Endodermal cell (in vitro differentiated cells): Measurements from ENCODE around the gene LHPP. TPM values are rescaled to one million over a fixed set of nuclear protein-coding genes. Genes with fewer than 3 reads are reported as not detected.
A peak's percentile ranks its signal among the peaks of the same experiment; 100 is the strongest.

Experiments
- DNase-seq: peaks from one replicate; pipeline ENCODE4 v3.0.0-alpha.2; 2017
- H3K27ac ChIP-seq: 2 replicates; pipeline ENCODE4 v1.5.1; 2013; ENCODE audit warnings: mild to moderate bottlenecking, low read depth, low read length, moderate library complexity
- H3K27me3 ChIP-seq: 2 replicates; pipeline ENCODE4 v1.6.1; 2013; ENCODE audit warnings: mild to moderate bottlenecking, low read length, moderate library complexity; ENCODE audit not compliant: insufficient read depth, control insufficient read depth, poor library complexity, severe bottlenecking
- H3K36me3 ChIP-seq: 2 replicates; pipeline ENCODE4 v1.7.0; 2013; ENCODE audit warnings: mild to moderate bottlenecking, low read length, moderate library complexity; ENCODE audit not compliant: control insufficient read depth, insufficient read depth
- H3K4me1 ChIP-seq: one replicate; pipeline ENCODE4 v1.7.0; 2013; ENCODE audit warnings: low read length; ENCODE audit not compliant: control insufficient read depth, insufficient read depth
- H3K4me3 ChIP-seq: 2 replicates; pipeline ENCODE4 v1.5.1; 2013; ENCODE audit warnings: mild to moderate bottlenecking, low read length, moderate library complexity
- H3K9ac ChIP-seq: 2 replicates; pipeline ENCODE4 v1.6.1; 2013; ENCODE audit warnings: mild to moderate bottlenecking, low read length, moderate library complexity; ENCODE audit not compliant: poor library complexity, severe bottlenecking; ENCODE audit errors: extremely low read depth
- H3K9me3 ChIP-seq: 2 replicates; pipeline ENCODE4 v1.6.1; 2013; ENCODE audit warnings: mild to moderate bottlenecking, low read length, moderate library complexity; ENCODE audit not compliant: control insufficient read depth
- H3K27ac Mint-ChIP-seq: 2 replicates; pipeline ENCODE4 v1.8.0; 2020; ENCODE audit warnings: mixed read lengths
- H3K27me3 Mint-ChIP-seq: 2 replicates; pipeline ENCODE4 v1.8.0; 2021; ENCODE audit warnings: mild to moderate bottlenecking, mixed read lengths; ENCODE audit not compliant: insufficient read depth
- H3K36me3 Mint-ChIP-seq: 2 replicates; pipeline ENCODE4 v1.8.0; 2020; ENCODE audit warnings: low read depth, mixed read lengths
- H3K4me1 Mint-ChIP-seq: 2 replicates; pipeline ENCODE4 v1.8.0; 2020; ENCODE audit warnings: mixed read lengths
- H3K4me3 Mint-ChIP-seq: 2 replicates; pipeline ENCODE4 v1.8.0; 2020; ENCODE audit warnings: mild to moderate bottlenecking, moderate library complexity, mixed read lengths
- H3K9me3 Mint-ChIP-seq: 2 replicates; pipeline ENCODE4 v1.8.0; 2020; ENCODE audit warnings: mild to moderate bottlenecking, mixed read lengths
- WGBS, 2 experiments: methylation state at CpG; one replicate each; pipeline versions ENCODE4 v1.1.5 to v1.1.7; 2013; ENCODE audit warnings: missing lambda C conversion rate in 2 of 2, mixed read lengths in 1 of 2; ENCODE audit not compliant: insufficient coverage in 1 of 2, insufficient read length in 1 of 2; 5-methylcytosine and 5-hydroxymethylcytosine counted together
- total RNA-seq, 2 donors: library from RNA; stranded (reverse); fragmentation: NEBNext Ultra II Directional in 1 of 2; extraction: Animal tissue kit (Norgen Biotek cat#: 25700) in 1 of 2; gene quantifications; 2 replicates in 1 of 2; 3 replicates in 1 of 2; pipeline ENCODE4 v1.2.1, GENCODE V29; 2021
- TF ChIP-seq, protein P1 (sequence below): fragments of 200-600 bp; sonication (generic); conservative IDR thresholded peaks from 2 replicates; pipeline ENCODE4 v1.5.0; 2021; ENCODE audit warnings: antibody characterized with exemption, mild to moderate bottlenecking

LHPP gene
- total RNA-seq, 2 donors from 2014 or later: 23.3 to 24.8 TPM

DNA sequence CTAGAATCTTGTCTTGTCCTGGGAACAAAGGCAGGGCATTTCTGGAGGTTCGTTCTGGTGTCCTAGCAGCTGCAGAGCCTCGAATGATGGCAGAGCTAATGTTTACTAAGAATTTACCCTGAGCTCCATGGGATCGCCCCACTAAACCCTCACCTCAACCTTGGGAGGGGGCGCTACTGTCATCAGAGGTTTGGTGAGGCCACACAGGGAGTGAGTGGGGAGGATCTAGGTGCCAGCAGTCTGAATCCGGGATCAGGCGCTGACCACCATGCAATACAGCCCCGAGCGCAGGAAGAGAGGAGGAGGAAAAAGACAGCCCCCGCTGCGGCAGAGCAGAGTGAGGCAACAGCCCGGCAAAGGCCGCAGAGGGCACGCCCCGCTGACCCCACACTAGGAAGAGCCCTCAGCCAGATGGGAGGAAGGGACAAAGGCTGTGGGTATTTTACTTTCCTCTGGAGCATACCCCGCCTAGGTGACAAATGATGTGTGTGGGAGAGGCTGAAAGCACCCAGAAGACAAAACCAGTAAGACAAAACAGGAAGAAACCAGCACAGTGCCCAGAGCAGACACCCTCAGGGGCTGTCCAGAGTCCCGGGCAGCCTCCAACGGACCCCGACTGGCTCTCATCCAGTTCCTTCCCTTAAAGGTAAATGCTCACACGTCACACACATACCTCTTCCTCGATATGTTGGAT, 179.1 kb downstream of the LHPP start:
- Histone ChIP-seq H3K9ac (no peak overlapping the region), H3K4me3 (no peak overlapping the region), H3K27me3 (no peaks in the 10 kb centered on the region), H3K9me3 (no peaks in the 10 kb centered on the region), H3K4me1 (peaks cover 4% of the 10 kb centered on the region), H3K36me3 (no peaks in the 10 kb centered on the region), H3K27ac (peak overlapping the region; percentile 44)
- 81 to 92% methylated on average over 16 to 20 of the region's 20 CpGs for WGBS, 2 experiments
- Mint-ChIP-seq H3K4me1 (peaks cover 21% of the 10 kb centered on the region), H3K4me3 (no peak overlapping the region), H3K27me3 (no peaks in the 10 kb centered on the region), H3K27ac (peak overlapping the region; percentile 68), H3K36me3 (no peaks in the 10 kb centered on the region), H3K9me3 (no peaks in the 10 kb centered on the region)
- TF ChIP-seq, protein P1, sequence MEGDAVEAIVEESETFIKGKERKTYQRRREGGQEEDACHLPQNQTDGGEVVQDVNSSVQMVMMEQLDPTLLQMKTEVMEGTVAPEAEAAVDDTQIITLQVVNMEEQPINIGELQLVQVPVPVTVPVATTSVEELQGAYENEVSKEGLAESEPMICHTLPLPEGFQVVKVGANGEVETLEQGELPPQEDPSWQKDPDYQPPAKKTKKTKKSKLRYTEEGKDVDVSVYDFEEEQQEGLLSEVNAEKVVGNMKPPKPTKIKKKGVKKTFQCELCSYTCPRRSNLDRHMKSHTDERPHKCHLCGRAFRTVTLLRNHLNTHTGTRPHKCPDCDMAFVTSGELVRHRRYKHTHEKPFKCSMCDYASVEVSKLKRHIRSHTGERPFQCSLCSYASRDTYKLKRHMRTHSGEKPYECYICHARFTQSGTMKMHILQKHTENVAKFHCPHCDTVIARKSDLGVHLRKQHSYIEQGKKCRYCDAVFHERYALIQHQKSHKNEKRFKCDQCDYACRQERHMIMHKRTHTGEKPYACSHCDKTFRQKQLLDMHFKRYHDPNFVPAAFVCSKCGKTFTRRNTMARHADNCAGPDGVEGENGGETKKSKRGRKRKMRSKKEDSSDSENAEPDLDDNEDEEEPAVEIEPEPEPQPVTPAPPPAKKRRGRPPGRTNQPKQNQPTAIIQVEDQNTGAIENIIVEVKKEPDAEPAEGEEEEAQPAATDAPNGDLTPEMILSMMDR: no peak
- no peak for DNase-seq

DNA sequence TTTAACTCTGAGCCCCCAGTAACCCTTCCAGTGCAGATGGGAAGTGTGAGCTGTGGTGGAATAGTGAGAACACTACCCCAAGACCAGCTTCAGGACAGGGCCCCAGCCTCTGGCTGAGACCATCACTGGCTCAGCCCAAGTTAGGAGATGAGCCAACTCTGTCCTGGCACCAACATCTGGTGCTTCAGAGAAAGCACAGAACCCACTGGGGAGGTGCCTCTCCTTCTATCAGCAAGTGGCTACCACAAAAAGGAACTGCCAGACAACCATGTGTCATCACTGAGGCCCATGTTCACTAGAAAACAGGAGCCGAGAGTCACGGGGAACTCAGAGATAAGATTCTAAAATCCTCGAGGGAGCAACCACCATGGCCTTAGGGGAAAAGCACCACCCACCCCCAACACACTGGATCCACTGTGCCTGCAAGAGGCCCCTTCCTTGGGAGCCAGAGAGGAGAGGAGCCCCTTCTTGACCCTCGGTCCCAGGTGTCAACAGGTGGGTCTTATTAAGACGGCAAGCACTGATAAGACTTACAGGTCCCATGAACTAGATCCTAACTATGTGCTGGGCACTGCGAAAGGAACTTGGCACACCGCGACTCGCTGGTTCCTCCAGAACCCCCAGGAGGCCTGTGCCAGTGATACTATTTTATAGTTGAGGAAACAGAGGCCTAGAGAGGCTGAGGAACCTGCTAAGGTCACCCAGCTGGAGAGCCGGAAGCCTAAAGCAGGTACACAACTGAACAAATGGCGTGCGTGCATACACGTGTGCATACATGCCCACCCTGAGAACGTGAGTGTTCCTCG, 179.9 kb downstream of the LHPP start:
- Mint-ChIP-seq H3K36me3 (no peaks in the 10 kb centered on the region), H3K27ac (peak overlapping the region; percentile 68), H3K27me3 (no peaks in the 10 kb centered on the region), H3K4me1 (peaks cover 21% of the 10 kb centered on the region), H3K4me3 (no peak overlapping the region), H3K9me3 (no peaks in the 10 kb centered on the region)
- TF ChIP-seq, protein P1: no peak
- Histone ChIP-seq H3K36me3 (no peaks in the 10 kb centered on the region), H3K9me3 (no peaks in the 10 kb centered on the region), H3K4me1 (peaks cover 4% of the 10 kb centered on the region), H3K27me3 (no peaks in the 10 kb centered on the region), H3K4me3 (no peak overlapping the region), H3K27ac (peak overlapping the region; percentile 44), H3K9ac (no peak overlapping the region)
- 85 to 89% methylated on average over 12 to 15 of the region's 15 CpGs for WGBS, 2 experiments
- DNase-seq: no peak

DNA sequence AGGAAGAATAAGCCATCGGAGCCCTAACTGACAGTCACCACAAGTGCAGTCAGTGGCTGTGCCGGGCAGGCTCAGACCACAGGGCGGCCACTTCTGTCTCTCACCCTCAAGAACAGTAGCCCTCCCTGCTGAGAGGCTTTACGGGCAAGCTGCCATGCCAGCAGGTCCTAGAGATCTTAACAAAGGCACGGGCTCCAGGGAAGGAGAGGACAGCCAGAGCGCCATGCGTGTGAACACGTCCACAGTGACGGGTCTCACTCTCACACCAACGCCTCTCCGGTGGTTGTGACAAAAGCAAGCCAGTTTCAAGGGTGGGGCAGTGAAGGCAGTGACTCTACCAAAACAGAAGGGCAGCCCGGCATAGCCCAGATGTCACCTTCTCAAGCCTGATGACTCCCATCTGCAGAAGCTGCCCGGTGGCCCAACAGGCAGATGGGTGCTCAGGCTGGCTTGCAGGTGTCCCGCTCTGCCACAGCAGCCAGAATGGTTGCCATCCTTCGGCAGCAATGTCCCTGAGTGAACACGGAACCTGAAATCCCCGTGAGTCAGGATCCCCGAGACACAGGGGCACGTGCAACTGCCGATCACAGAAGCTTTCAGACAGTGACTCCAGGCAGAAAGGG, 180.6 kb downstream of the LHPP start:
- Histone ChIP-seq H3K27ac (no peak overlapping the region), H3K4me3 (no peak overlapping the region), H3K9ac (no peak overlapping the region), H3K27me3 (no peaks in the 10 kb centered on the region), H3K4me1 (peaks cover 4% of the 10 kb centered on the region), H3K9me3 (no peaks in the 10 kb centered on the region), H3K36me3 (no peaks in the 10 kb centered on the region)
- DNase-seq: no peak
- Mint-ChIP-seq H3K27ac (peak overlapping the region; percentile 68), H3K27me3 (no peaks in the 10 kb centered on the region), H3K4me1 (peaks cover 21% of the 10 kb centered on the region), H3K4me3 (no peak overlapping the region), H3K9me3 (no peaks in the 10 kb centered on the region), H3K36me3 (no peaks in the 10 kb centered on the region)
- 92 to 93% methylated on average over 16 to 20 of the region's 20 CpGs for WGBS, 2 experiments
- TF ChIP-seq, protein P1: no peak
